Activated naive CD4-positive, alpha-beta T cell treated with Interleukin-2 at 50 U/mL for 16 hours (primary cell): ENCODE data around the gene LDOC1.
"Not testable (repeated sequence)": the region's sequence is repeated elsewhere in the genome, so short reads cannot be mapped to it uniquely, and the experiment has no call there.

Experiments
- DNase-seq: peaks from one replicate; pipeline ENCODE4 v3.0.0-alpha.2; 2020

Gene LDOC1

DNA sequence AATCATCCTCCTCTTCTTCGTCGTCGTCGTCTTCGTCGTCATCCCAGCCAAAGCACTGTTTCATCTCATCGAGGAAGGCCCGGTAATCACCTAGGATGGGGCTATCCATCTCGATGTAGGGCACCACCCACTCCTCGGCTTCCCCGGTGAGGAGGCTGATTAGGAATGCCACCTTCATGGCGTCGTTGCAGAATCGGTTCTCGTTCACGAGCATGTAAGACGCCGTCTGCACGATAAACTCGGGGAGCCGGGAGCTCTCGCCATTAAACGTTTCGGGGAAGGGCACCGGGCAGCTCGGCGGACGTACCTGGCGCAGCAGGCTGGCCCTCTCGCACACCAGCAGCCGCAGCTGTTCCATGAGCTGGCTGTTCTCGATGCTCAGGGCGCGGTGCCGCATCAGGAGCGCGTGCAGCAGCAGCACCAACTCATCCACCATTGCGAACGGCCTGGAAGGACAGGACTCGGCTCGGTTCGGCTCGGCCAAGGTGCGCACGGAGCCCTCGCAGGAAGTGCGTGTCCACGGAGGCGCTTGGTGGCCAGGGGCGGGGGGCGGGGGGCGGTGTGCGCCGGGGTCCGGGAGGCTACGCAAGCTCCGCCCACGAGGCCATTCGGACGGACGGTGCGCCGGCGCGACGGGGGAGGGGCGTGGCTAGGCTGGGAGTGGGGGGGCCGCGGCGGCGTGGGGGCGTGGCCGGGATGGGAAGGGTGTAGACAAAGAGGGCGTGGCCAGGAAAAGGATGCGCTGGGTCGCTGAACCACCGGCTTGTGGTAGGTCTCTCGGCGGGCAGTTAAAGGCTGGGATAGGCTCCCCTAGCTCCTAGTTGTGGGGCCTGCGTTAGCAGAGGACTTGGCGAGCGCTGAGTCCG is at the start of gene LDOC1:
Gene LDOC1, minus strand, starts transcription at position 544 of the 866 bp plus-strand sequence. Its CDS starts 108 bp downstream, at position 436.
- peak; percentile 68 for DNase-seq

DNA sequence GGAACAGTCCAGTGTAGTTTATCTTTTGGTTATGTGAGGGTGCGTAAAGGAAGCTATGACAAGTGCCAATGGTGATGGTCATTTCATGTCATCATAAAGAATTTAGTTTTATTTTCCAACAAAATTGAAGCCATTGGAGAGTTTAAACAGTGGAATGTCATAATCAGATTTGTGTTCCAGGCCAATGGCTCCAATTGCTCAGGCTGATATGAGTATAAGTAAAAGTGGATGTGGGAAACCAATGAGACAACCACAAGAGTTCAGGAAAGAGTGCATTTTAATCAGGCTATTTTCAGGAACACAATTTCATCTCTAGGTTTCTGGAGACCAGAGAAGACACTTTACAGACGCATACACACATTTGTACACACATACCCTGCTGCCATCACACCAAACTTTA is 44.7 kb upstream of the LDOC1 start:
- no peak for DNase-seq

DNA sequence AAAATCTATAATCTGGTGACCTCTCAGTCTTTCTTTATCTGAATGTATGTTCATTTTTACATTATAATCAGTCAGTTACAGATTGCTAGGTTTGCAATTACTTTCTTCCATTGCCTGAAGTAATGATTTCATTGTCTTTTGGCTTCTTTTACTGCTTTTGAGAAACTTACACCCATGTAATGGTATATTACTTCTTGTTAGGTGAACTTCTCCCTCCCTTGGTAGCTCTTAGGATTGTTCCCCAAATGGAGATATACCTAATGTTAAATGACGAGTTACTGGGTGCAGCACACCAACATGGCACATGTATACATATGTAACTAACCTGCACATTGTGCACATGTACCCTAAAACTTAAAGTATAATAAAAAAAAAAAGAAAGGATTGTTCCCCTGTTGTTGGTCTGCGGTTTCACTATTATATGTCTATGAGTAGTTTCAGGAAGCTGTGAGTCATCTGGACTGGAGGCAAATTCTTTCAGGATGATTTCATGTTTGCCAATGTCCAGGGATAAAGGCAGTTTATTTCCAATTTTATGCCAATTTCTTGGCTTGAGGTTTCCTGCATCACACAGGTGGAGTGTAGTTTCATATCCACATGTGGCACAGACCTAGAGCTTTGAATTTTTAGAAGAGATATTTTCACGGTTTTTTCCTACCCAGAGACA is 43.5 kb upstream of the LDOC1 start:
- DNase-seq: no peak

DNA sequence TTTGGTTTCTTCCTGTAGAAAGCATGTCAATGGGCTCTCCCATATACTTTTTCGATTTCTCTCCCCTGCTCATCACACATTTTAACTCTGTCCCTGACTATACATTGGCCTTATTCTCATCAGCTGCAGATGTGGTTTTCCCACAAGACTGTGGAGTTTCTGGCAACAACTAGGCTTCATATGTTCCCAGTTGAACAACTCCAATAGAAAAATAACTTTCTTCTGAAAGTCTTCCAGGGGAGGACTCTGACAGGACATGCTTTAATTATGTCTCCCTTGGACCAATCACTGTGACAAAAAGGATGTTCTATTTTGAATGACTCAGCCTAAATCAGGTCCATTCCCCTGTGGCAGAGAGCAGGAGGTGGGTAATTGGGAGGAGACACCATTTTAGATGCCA is 37.3 kb upstream of the LDOC1 start:
- no peak for DNase-seq

DNA sequence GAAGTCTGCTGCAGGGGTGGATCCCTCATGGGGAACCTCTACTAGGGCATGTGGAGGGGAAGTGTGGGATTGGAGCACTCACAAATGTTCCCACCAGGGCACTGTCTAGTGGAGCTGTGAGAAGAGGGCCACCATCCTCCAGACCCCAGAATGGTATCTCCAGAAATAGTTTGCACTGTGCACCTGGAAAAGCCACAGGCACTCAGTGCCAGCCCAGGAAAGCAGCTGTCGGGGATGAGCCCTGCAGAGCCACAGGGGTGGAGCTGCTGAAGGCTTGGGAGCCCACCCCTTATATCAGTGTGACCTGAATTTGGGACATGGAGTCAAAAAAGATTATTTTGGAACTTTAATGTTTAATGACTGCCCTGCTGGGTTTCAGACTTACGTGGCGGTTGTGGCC is 25.0 kb upstream of the LDOC1 start:
- DNase-seq: no peak

DNA sequence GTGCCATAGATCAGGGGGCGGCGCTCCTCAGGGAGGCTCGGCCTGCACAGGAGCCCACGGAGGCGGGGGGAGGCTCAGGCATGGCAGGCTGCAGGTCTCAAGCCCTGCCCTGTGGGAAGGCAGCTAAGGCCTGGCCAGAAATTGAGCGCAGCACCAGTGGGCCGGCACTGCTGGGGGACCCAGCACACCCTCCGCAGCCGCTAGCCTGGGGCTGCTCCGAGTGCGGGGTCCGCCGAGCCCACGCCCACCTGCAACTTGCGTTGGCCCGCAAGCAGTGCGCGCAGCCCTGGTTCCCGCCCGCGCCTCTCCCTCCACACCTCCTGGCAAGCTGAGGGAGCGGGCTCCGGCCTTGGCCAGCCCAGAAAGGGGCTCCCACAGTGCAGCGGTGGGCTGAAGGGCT is 11.6 kb upstream of the LDOC1 start:
- not testable (repeated sequence) for DNase-seq

DNA sequence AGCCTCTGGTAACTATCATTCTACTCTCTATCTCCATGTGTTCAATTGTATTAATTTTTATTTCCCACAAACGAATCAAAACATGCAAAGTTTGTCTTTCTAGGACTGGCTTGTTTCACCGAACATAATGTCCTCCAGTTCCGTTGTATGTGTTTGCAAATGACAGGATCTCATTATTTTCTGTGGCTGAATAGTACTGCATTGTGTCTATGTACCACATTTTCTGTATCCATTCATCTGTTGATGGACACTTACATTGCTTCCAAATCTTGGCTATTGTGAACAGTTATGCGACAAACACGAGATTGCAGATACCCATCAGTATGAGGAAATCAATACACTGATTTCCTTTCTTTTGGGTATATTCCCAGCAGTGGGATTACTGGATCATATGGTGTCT is 8.4 kb upstream of the LDOC1 start:
- no peak for DNase-seq

DNA sequence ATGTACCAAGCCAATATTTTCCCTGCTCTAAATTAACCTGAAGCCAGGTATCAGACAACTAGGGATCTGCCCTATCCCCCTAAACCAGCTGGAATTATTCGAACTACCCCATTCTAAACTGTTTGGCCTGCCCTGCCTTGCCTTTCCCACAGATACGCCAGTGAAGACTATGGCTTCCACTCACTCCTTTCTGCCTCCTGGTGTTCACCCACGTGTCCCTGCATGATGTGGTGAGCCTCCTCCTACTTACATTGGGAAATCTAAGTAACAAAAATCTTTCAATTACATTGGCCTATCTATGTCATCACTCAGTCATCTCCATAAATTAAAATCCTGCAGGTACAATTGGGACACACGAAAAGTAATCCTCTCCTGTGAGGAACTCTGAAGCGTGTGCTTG is 6.1 kb upstream of the LDOC1 start:
- DNase-seq: no peak

DNA sequence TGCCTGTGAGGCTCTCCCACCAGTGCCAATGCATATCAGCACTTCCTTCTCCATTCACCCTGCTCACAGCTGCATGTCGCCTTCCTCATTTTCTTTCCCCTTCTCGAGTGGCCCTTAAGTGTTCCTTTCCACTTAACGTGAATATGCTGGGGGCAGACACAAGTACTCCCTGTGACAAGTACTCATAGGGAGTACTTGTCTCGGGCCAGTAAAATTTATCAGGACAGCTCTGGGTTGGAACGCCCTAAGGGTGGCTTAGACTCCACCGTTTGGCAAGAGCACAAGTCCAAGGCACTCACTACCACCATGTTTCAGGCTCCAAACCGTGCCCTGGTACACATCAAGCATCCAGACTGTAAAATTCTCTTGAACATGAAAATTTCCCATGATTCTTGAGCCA is 3.9 kb upstream of the LDOC1 start:
- DNase-seq: no peak

DNA sequence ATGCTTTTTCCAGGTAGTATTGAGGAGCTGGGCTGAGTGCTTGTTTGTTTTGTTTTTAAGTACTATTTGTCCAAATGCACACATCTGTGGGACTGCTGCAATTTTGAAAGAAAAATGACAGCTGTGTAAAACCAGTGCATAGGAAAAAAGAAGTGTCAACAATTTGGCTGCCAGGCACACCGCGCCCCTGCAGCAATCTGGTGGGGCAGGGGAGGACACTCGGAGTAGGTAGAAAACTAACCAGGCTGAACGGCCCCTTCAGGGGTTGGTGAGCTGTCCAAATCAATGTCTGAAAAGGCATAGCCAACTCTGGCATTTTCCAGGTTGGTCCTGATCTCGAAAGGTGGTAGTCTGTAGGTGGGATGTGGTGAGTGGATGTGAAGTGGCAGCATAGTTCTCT is 1.1 kb downstream of the LDOC1 start:
- DNase-seq: no peak

DNA sequence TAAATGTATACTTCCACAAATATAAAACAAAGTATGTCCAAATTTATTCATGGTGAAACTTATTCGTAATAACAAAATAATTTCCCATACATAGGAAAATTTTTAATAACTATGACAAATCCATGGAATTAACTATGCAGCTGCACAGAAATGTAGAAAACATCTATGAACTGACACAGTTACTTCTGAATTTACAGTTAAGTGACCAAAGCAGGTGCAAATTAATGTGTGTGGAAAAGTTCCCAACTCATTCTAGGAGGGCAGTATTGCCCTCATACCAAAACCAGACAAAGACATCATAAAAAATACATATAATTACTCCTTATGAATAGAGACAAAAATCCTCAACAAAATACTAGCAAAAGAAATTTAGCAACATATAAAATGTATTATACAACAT is 12.5 kb downstream of the LDOC1 start:
- DNase-seq: no peak

DNA sequence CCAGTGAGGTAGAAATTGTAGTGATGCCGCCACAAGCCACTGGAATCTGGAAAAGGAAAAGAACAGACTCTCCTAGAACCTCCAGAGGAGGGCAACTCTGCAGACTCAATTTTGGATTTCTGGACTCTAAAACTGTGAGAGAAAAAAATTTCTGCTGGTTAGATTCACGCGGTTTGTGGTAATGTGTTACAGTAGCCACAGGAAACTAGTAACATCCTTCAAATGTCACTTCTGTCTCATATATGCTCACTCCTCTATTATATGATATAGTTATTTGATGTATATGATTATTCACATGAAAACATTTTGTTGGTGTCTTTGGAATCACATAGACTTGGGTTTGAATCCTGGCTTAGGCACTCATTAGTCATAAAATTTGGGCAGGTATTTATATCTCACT is 18.8 kb downstream of the LDOC1 start:
- no peak for DNase-seq

DNA sequence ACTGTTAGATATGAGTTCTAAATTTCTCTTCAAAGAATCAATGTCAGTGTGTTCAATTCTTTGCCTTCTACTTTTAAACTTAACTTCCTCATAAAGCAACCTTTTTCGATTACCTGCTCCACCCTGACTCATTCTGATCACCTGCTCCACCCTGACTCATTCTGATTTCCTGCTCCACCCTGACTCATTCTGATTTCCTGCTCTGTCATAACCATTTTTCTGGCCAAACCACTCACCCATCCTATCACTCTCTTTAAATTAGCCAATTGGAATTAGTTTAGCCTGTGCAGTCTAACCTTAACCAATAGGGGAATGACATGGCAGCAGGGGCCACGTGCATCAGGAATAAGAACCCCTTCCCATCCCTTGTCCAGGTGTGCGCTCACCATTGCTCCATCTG is 21.7 kb downstream of the LDOC1 start:
- not testable (repeated sequence) for DNase-seq

DNA sequence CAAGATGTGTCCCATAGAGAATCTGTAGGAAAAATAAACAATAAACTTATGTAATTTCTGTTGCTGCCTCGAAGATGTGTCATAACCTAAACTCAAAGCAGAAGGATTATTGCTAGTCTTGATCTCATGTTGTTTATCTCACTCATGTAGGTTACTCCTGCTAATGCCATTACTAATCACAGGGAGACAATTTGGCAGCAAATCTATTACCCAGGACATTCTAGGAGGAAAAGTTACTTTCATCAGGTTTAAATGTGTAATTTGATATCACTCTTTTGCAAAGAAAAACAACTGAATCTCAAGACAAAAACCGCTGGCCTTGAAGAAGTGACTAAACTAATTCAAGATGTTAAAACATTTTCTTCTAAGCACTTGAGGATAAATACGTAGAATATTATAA is 34.0 kb downstream of the LDOC1 start:
- no peak for DNase-seq

DNA sequence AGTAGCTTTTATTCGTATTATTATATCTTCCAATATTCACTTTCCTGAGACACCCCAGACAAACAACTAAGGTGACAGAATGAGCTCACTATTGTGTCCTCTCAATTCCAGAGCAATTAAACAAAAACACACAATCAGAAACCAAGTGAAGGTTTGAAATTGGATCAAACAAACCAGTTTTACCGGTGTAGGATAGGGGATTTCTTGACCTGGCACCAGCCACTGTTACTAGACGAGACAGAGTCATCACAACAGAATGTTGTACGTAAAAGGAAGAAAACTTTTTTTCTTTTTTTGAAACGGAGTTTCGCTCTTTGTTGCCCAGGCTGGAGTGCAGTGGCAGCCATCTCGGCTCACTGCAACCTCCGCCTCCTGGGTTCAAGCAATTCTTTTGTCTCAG is 43.7 kb downstream of the LDOC1 start:
- DNase-seq: no peak

DNA sequence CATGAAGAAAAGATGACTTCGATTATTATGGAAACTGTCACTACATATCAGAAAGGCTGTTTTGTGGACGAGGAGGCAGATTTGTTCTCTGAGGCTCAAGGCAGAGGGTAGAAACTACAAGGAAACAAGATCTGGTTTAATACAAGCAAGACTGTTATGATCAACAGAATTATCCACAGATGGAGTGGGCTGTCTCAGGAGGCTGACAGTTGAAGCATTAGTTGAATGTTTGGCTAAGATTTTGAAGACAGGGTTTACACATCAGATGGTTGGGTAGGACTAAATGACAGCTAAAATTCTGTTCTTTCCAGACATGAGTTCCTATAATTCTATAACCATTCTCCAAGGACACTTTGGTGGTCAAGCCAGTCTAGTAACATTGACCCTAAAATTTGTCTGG is 49.8 kb downstream of the LDOC1 start:
- no peak for DNase-seq
